ENCODE data around the gene PDS5B.

DNA sequence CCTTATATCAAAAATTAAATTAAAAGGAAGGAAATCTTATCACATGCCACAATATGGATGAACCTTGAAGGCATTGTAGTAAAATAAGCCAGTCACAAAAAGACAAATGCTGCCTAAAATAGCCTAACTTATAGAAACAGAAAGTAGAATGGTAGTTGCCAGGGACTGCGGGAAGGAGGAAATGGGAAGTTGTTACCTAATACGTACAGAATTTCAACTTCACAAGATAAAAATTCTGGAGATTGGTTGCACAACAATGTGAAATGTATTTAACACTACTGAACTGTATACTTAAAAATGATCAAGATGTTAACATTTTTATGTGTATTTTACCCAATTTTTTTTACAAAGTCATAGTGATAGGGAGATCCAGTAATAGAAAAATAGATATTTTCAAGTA is 37.4 kb upstream of the PDS5B start:
- TF ChIP-seq, protein P1, sequence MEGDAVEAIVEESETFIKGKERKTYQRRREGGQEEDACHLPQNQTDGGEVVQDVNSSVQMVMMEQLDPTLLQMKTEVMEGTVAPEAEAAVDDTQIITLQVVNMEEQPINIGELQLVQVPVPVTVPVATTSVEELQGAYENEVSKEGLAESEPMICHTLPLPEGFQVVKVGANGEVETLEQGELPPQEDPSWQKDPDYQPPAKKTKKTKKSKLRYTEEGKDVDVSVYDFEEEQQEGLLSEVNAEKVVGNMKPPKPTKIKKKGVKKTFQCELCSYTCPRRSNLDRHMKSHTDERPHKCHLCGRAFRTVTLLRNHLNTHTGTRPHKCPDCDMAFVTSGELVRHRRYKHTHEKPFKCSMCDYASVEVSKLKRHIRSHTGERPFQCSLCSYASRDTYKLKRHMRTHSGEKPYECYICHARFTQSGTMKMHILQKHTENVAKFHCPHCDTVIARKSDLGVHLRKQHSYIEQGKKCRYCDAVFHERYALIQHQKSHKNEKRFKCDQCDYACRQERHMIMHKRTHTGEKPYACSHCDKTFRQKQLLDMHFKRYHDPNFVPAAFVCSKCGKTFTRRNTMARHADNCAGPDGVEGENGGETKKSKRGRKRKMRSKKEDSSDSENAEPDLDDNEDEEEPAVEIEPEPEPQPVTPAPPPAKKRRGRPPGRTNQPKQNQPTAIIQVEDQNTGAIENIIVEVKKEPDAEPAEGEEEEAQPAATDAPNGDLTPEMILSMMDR (IDR thresholded peaks at IDR 0.05): no peak
- no peak for TF ChIP-seq POLR2A (IDR thresholded peaks at IDR 0.05)

Data from Peyer's patch (tissue), 4 donors.